Astrocyte of the spinal cord (primary cell): ENCODE data around the gene FAM111B.
"Not testable (repeated sequence)": the region's sequence is repeated elsewhere in the genome, so short reads cannot be mapped to it uniquely, and the experiment has no call there.

ENCODE experiments used
- DNase-seq: peaks from one replicate; pipeline ENCODE4 v3.0.0; 2011; ENCODE audit warnings: low read depth, low spot score
- H3K4me3 ChIP-seq: 2 replicates; pipeline ENCODE4 v1.5.1; 2011; ENCODE audit warnings: low read depth, mild to moderate bottlenecking, low read length, moderate library complexity
- CTCF ChIP-seq: IDR thresholded peaks from 2 replicates; pipeline ENCODE4 v1.5.1; 2012; ENCODE audit warnings: low read depth, mild to moderate bottlenecking, low read length, inconsistent platforms
- in situ Hi-C: cut with HindIII; loops from 2 replicates; pipeline ENCODE4 v1.10.0; 2017; ENCODE audit warnings: low sequenced_read_pairs

The FAM111B gene

GRCh38 chr11:59119826-59120225 is 12.8 kb downstream of the FAM111B start:
- no peak for TF ChIP-seq CTCF
- DNase-seq: no peak
- in situ Hi-C loops: no loop called here
- no peak overlapping the region for H3K4me3 ChIP-seq

- DNase-seq: peak; percentile 76
- H3K4me3 ChIP-seq: peak overlapping the region; percentile 10
- TF ChIP-seq CTCF: peak; percentile 100
- in situ Hi-C loops: no loop called here
These were observed 28.8 kb downstream of the FAM111B start for GRCh38 chr11:59135648-59136461.

- H3K4me3 ChIP-seq, in situ Hi-C loops, DNase-seq: not testable (repeated sequence)
These were observed 29.5 kb downstream of the FAM111B start for GRCh38 chr11:59136551-59136950.

GRCh38 chr11:59137190-59137589 is 30.2 kb downstream of the FAM111B start:
- TF ChIP-seq CTCF: no peak
- in situ Hi-C loops: no loop called here
- no peak overlapping the region for H3K4me3 ChIP-seq
- DNase-seq: no peak

GRCh38 chr11:59138643-59139042 is 31.6 kb downstream of the FAM111B start:
- in situ Hi-C loops: no loop called here
- no peak for TF ChIP-seq CTCF
- no peak overlapping the region for H3K4me3 ChIP-seq
- no peak for DNase-seq

GRCh38 chr11:59141191-59141590 is 34.2 kb downstream of the FAM111B start:
- H3K4me3 ChIP-seq: no peak overlapping the region
- DNase-seq: no peak
- no peak for TF ChIP-seq CTCF
- in situ Hi-C loops: no loop called here

- peak; percentile 43 for DNase-seq
- peak overlapping the region; percentile 94 for H3K4me3 ChIP-seq
- in situ Hi-C loops: no loop called here
These were observed 34.8 kb downstream of the FAM111B start for GRCh38 chr11:59141673-59142460.

More at GRCh38 chr11:59141673-59142460, 34.8 kb downstream of the FAM111B start:
- TF ChIP-seq CTCF: no peak
